Natural killer cell (primary cell): ENCODE measurements around the gene AOPEP. TPM values are rescaled to one million over a fixed set of nuclear protein-coding genes. Genes with fewer than 3 reads are reported as not detected.
A peak's percentile ranks its signal among the peaks of the same experiment; 100 is the strongest.

Source experiments
- ATAC-seq, 3 donors: fragments of 150-1000 bp in 2 of 3; fragments of 200-7000 bp in 1 of 3; cut with Tn5 transposase; 1 replicate in 1 of 3; 2 replicates in 2 of 3; pipeline ENCODE4 v1.10.0; 2021; ENCODE audit warnings: mild to moderate bottlenecking in 2 of 3, moderate library complexity in 2 of 3
- DNase-seq, 2 donors: peaks; one replicate each; pipeline versions ENCODE4 v3.0.0 to v3.0.0-alpha.2; 2013 to 2021; ENCODE audit warnings: mixed read lengths in 1 of 2
- H3K27ac ChIP-seq: one replicate; pipeline ENCODE4 v1.5.1; 2013; ENCODE audit warnings: mild to moderate bottlenecking, low read length
- H3K27me3 ChIP-seq: one replicate; pipeline ENCODE4 v1.6.1; 2013; ENCODE audit warnings: low read length; ENCODE audit not compliant: control insufficient read depth, insufficient read depth
- H3K36me3 ChIP-seq: one replicate; pipeline ENCODE4 v1.6.1; 2013; ENCODE audit warnings: low read length; ENCODE audit not compliant: control insufficient read depth, insufficient read depth
- H3K4me1 ChIP-seq: one replicate; pipeline ENCODE4 v1.6.1; 2013; ENCODE audit warnings: low read length; ENCODE audit not compliant: control insufficient read depth, insufficient read depth
- H3K4me3 ChIP-seq: one replicate; pipeline ENCODE4 v1.5.1; 2013; ENCODE audit warnings: low read length
- H3K9me3 ChIP-seq: one replicate; pipeline ENCODE4 v1.6.1; 2013; ENCODE audit warnings: low read length; ENCODE audit not compliant: control insufficient read depth, insufficient read depth
- H3K27ac Mint-ChIP-seq, 2 donors: one replicate each; pipeline ENCODE4 v1.8.0; 2022; ENCODE audit warnings: mild to moderate bottlenecking in 2 of 2, mixed read lengths in 2 of 2, moderate library complexity in 1 of 2
- H3K27me3 Mint-ChIP-seq, 2 donors: one replicate each; pipeline ENCODE4 v1.8.0; 2022; ENCODE audit warnings: low read depth in 2 of 2, mixed read lengths in 2 of 2
- H3K36me3 Mint-ChIP-seq: one replicate; pipeline ENCODE4 v1.8.0; 2022; ENCODE audit warnings: mixed read lengths
- H3K4me1 Mint-ChIP-seq, 2 donors: one replicate each; pipeline ENCODE4 v1.8.0; 2022; ENCODE audit warnings: mixed read lengths in 2 of 2
- H3K4me3 Mint-ChIP-seq: one replicate; pipeline ENCODE4 v1.8.0; 2022; ENCODE audit warnings: mild to moderate bottlenecking, moderate library complexity, mixed read lengths
- H3K9me3 Mint-ChIP-seq, 2 donors: one replicate each; pipeline ENCODE4 v1.8.0; 2022; ENCODE audit warnings: mixed read lengths in 2 of 2
- WGBS: methylation state at CpG from one replicate; pipeline ENCODE4 v1.1.7; 2013; ENCODE audit warnings: missing lambda C conversion rate; ENCODE audit not compliant: insufficient coverage; 5-methylcytosine and 5-hydroxymethylcytosine counted together
- intact Hi-C: fragments of 100-400 bp; cut with micrococcal nuclease; formaldehyde crosslinking; loops from one replicate; pipeline ENCODE4 v1.14.2; 2022
- total RNA-seq, 4 donors: library from RNA; stranded (reverse); fragments of 120-200 nt in 1 of 4; gene quantifications; one replicate each; pipeline versions ENCODE4 v1.2.3 to v1.2.4, GENCODE V29; 2013 to 2022
- TF ChIP-seq, protein P1 (sequence below): fragments of 200-600 bp; IDR thresholded peaks from one replicate; pipeline ENCODE4 v1.8.0; 2022; ENCODE audit warnings: antibody characterized with exemption

The AOPEP gene
- total RNA-seq, 3 donors from 2014 or later (not counting 1 experiment from before 2014, with no cell fraction given), result 20.1 to 22.6 (median 20.6) TPM

DNA sequence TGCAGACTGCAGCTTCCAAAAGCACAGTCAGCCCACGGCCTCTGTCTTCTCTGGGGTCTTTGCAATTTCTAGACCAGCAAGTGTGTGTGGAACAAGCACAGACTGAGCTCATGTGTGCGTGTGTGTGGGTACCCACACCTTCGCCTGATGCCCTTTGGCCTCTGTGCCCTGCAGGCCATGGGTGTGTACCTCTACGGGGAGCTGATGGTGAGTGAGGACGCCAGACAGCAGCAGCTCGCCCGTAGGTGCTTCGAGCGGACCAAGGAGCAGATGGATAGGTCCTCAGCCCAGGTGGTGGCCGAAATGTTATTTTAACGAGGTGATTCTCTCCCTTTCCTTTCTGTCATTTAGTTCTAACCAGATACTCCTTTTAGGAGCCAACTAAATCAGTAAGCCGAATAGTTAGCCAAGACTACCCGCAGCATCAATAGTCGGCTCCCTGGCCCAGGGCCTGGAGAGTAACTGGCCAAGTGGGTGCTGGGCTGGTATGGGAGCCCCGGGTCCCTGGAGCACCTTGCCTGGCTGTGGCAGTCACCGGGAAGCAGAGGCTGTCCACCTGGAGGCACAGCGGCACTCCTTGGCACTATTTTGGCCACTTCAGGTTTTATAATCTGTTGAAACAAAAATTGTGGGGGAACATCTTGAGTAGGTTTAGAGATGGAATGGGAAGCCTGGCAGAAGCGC lies 356.0 kb downstream of the AOPEP start:
- no peaks in the 10 kb centered on the region for H3K36me3 ChIP-seq
- no peaks in the 10 kb centered on the region for H3K27me3 ChIP-seq
- no peaks in the 10 kb centered on the region for H3K9me3 ChIP-seq
- no peak overlapping the region for H3K4me3 Mint-ChIP-seq
- TF ChIP-seq, protein P1, sequence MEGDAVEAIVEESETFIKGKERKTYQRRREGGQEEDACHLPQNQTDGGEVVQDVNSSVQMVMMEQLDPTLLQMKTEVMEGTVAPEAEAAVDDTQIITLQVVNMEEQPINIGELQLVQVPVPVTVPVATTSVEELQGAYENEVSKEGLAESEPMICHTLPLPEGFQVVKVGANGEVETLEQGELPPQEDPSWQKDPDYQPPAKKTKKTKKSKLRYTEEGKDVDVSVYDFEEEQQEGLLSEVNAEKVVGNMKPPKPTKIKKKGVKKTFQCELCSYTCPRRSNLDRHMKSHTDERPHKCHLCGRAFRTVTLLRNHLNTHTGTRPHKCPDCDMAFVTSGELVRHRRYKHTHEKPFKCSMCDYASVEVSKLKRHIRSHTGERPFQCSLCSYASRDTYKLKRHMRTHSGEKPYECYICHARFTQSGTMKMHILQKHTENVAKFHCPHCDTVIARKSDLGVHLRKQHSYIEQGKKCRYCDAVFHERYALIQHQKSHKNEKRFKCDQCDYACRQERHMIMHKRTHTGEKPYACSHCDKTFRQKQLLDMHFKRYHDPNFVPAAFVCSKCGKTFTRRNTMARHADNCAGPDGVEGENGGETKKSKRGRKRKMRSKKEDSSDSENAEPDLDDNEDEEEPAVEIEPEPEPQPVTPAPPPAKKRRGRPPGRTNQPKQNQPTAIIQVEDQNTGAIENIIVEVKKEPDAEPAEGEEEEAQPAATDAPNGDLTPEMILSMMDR, result no peak
- H3K9me3 Mint-ChIP-seq, result no peaks in the 10 kb centered on the region
- no peak overlapping the region for H3K27ac ChIP-seq
- H3K27ac Mint-ChIP-seq, result no peak overlapping the region
- no peaks in the 10 kb centered on the region for H3K4me1 Mint-ChIP-seq
- 97% methylated on average over 18 of the region's 18 CpGs for WGBS
- no peaks in the 10 kb centered on the region for H3K4me1 ChIP-seq
- H3K4me3 ChIP-seq, result no peak overlapping the region
- H3K27me3 Mint-ChIP-seq, result no peaks in the 10 kb centered on the region
- DNase-seq (no peak), ATAC-seq (no peak)
- H3K36me3 Mint-ChIP-seq, result no peaks in the 10 kb centered on the region
- intact Hi-C loops, result no loop called here

DNA sequence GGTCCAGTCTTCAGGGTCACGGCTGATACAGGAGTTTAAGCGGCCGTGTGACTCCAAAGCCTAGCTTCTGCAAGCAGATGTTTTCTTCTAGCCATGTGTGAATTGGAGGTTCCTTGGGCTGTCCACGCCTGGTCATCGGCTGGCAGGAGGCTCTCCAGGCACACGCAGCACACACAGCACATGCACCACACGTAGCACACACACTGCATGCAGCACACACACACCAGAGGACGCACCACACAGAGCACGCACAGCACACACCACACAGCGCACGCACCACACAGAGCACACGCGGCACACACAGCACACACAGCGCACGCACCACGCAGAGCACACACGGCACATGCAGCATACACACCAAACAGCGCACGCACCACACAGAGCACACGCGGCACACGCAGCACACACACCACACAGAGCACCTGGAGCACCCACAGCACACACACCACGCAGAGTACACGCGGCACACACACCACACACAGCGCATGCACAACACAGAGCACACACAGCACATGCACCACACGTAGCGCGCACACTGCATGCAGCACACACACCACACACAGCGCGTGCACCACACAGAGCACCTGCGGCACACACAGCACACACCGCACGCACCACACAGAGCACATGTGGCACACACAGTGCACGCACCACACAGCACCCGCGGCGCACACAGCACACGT lies 356.7 kb downstream of the AOPEP start:
- ATAC-seq (peak in 1 of 3 donors; percentile 24), DNase-seq (no peak)
- TF ChIP-seq, protein P1, result no peak
- Histone ChIP-seq H3K9me3 (no peaks in the 10 kb centered on the region), H3K27me3 (no peaks in the 10 kb centered on the region), H3K4me3 (no peak overlapping the region), H3K4me1 (no peaks in the 10 kb centered on the region), H3K36me3 (no peaks in the 10 kb centered on the region), H3K27ac (no peak overlapping the region)
- Mint-ChIP-seq H3K27ac (no peak overlapping the region), H3K9me3 (no peaks in the 10 kb centered on the region), H3K36me3 (no peaks in the 10 kb centered on the region), H3K4me1 (no peaks in the 10 kb centered on the region), H3K4me3 (no peak overlapping the region), H3K27me3 (no peaks in the 10 kb centered on the region)
- intact Hi-C loops, result no loop called here
- WGBS, result 95% methylated on average over 39 of the region's 39 CpGs

DNA sequence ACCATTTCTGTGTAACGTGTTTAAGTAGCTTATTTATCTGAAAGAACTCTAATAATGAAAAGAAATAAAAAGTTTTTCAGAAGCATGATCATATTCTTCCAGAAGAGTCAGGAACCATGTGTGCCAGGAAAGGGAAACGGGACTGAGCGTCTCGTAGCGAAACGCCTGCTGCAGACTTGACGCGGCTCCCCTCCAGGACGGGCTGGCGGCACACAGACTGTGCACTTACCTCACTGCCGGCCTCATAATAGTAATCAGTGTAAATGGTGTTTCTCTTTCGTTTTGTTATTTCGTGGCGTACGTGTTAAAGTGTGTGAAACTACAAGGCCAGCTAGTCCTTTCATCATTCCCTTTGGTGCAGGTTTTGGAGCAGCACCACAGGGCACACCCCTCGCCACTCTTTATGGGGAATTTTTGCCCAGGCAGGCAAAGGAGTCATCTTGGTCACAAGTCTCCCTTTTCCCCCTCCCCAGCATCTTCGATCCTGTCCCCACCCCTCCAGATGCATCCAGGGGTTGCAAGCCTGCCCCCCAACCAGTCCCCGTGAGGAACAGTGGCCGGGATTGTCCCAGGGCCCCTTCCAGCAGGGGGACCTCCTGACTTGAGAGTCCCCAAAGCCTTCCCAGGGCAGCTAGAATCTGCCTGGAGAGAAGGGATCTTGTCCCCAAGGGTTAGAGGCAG lies 357.9 kb downstream of the AOPEP start:
- no peak overlapping the region for H3K4me3 ChIP-seq
- Mint-ChIP-seq H3K4me3 (no peak overlapping the region), H3K27me3 (no peaks in the 10 kb centered on the region), H3K27ac (no peak overlapping the region), H3K4me1 (no peaks in the 10 kb centered on the region), H3K36me3 (no peaks in the 10 kb centered on the region), H3K9me3 (no peaks in the 10 kb centered on the region)
- H3K27ac ChIP-seq, result no peak overlapping the region
- no peaks in the 10 kb centered on the region for H3K36me3 ChIP-seq
- H3K9me3 ChIP-seq, result no peaks in the 10 kb centered on the region
- H3K27me3 ChIP-seq, result no peaks in the 10 kb centered on the region
- intact Hi-C loops, result no loop called here
- TF ChIP-seq, protein P1, result no peak
- no peaks in the 10 kb centered on the region for H3K4me1 ChIP-seq
- DNase-seq (no peak), ATAC-seq (peak in 1 of 3 donors; percentile 42)
- WGBS, result 89% methylated on average over 19 of the region's 19 CpGs
